ENCODE measurements around the gene NEDD4L.

DNA sequence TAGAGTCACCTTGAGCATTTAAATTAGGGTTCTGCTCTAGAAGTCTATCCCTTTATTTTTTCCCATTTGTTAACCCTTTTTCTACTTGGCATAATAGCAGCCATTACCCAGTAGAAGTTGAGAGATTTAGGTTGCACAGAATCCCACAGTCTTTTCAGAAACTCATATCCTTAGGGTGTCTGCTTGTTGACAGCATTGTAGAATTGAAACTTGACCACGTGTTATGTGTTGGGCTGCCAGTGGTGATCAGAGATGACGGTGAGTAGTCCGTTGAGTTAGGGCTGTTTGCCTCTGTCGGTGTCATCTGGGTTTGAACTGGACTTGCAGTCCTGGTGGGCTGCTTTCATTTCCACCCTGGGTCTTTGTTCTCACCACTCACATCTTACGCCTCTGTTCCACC is 114.4 kb downstream of the NEDD4L start:
- TF ChIP-seq, protein P1, sequence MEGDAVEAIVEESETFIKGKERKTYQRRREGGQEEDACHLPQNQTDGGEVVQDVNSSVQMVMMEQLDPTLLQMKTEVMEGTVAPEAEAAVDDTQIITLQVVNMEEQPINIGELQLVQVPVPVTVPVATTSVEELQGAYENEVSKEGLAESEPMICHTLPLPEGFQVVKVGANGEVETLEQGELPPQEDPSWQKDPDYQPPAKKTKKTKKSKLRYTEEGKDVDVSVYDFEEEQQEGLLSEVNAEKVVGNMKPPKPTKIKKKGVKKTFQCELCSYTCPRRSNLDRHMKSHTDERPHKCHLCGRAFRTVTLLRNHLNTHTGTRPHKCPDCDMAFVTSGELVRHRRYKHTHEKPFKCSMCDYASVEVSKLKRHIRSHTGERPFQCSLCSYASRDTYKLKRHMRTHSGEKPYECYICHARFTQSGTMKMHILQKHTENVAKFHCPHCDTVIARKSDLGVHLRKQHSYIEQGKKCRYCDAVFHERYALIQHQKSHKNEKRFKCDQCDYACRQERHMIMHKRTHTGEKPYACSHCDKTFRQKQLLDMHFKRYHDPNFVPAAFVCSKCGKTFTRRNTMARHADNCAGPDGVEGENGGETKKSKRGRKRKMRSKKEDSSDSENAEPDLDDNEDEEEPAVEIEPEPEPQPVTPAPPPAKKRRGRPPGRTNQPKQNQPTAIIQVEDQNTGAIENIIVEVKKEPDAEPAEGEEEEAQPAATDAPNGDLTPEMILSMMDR (conservative IDR thresholded peaks at IDR 0.05; ENCODE audit: low read length): no peak
- TF ChIP-seq EZH2phosphoT487 (IDR thresholded peaks at IDR 0.05; ENCODE audit: borderline replicate concordance, low read depth, low read length): no peak

All from OCI-LY7 (cell line).